Naive thymus-derived CD4-positive, alpha-beta T cell (primary cell): ENCODE data around the gene ANXA4. TPM values are rescaled to one million over a fixed set of nuclear protein-coding genes. Genes with fewer than 3 reads are reported as not detected.

Experiments
- ATAC-seq: fragments of 150-1000 bp; cut with Tn5 transposase; 2 replicates; pipeline ENCODE4 v1.10.0; 2021; ENCODE audit warnings: mild to moderate bottlenecking, moderate library complexity
- CTCF ChIA-PET: fragments of 350-600 bp; sonication (Branson Sonifier 250); formaldehyde crosslinking; loops from one replicate; lab custom pipeline; 2021; ENCODE audit warnings: antibody characterized with exemption; lab: Charles Lee
- POLR2A ChIA-PET: fragments of 350-600 bp; sonication (Branson Sonifier 250); formaldehyde crosslinking; loops from one replicate; lab custom pipeline; 2021; ENCODE audit warnings: antibody characterized with exemption, inconsistent platforms; lab: Charles Lee
- DNase-seq, 9 donors: peaks; one replicate each; pipeline versions ENCODE4 v3.0.0 to v3.0.0-alpha.2; 2020 to 2022; ENCODE audit warnings: mixed read lengths in 1 of 9
- H3K27ac ChIP-seq: one replicate; pipeline ENCODE4 v1.7.0; 2013; ENCODE audit warnings: mild to moderate bottlenecking, low read depth, low read length, moderate library complexity
- H3K27me3 ChIP-seq, 2 donors: one replicate each; pipeline ENCODE4 v1.7.0; 2013; ENCODE audit warnings: low read length in 2 of 2, mild to moderate bottlenecking in 2 of 2, moderate library complexity in 2 of 2; ENCODE audit not compliant: control insufficient read depth in 2 of 2, insufficient read depth in 2 of 2
- H3K36me3 ChIP-seq, 3 experiments: 1 replicate in 2 of 3; 2 replicates in 1 of 3; pipeline ENCODE4 v1.7.0; 2013; ENCODE audit warnings: low read length in 3 of 3, mild to moderate bottlenecking in 3 of 3, moderate library complexity in 1 of 3; ENCODE audit not compliant: insufficient read depth in 3 of 3, control insufficient read depth in 2 of 3
- H3K4me1 ChIP-seq, 2 donors: one replicate each; pipeline ENCODE4 v1.7.0; 2013; ENCODE audit warnings: low read length in 2 of 2, mild to moderate bottlenecking in 2 of 2, moderate library complexity in 1 of 2; ENCODE audit not compliant: control insufficient read depth in 2 of 2, insufficient read depth in 2 of 2
- H3K4me3 ChIP-seq: 2 replicates; pipeline ENCODE4 v1.7.0; 2013; ENCODE audit warnings: mild to moderate bottlenecking, low read length
- H3K9me3 ChIP-seq, 3 experiments: 1 replicate in 2 of 3; 2 replicates in 1 of 3; pipeline ENCODE4 v1.7.0; 2013; ENCODE audit warnings: low read length in 3 of 3; ENCODE audit not compliant: control insufficient read depth in 2 of 3
- H3K27ac Mint-ChIP-seq, 9 donors: one replicate each; pipeline ENCODE4 v1.8.0; 2020 to 2022; ENCODE audit warnings: mixed read lengths in 9 of 9, mild to moderate bottlenecking in 8 of 9, moderate library complexity in 5 of 9, inconsistent platforms in 2 of 9
- H3K27me3 Mint-ChIP-seq, 5 donors: one replicate each; pipeline ENCODE4 v1.8.0; 2021 to 2022; ENCODE audit warnings: mixed read lengths in 5 of 5, mild to moderate bottlenecking in 1 of 5
- H3K36me3 Mint-ChIP-seq, 5 donors: one replicate each; pipeline ENCODE4 v1.8.0; 2020 to 2022; ENCODE audit warnings: mixed read lengths in 5 of 5, mild to moderate bottlenecking in 3 of 5, inconsistent platforms in 1 of 5
- H3K4me1 Mint-ChIP-seq, 7 donors: one replicate each; pipeline ENCODE4 v1.8.0; 2020 to 2022; ENCODE audit warnings: mixed read lengths in 7 of 7, mild to moderate bottlenecking in 3 of 7, inconsistent platforms in 1 of 7
- H3K4me3 Mint-ChIP-seq, 10 donors: one replicate each; pipeline ENCODE4 v1.8.0; 2020 to 2022; ENCODE audit warnings: mild to moderate bottlenecking in 10 of 10, mixed read lengths in 10 of 10, moderate library complexity in 6 of 10, inconsistent platforms in 2 of 10
- H3K9me3 Mint-ChIP-seq, 11 donors: one replicate each; pipeline ENCODE4 v1.8.0; 2020 to 2022; ENCODE audit warnings: mixed read lengths in 11 of 11, mild to moderate bottlenecking in 4 of 11, inconsistent platforms in 1 of 11, moderate library complexity in 1 of 11
- intact Hi-C, 2 donors: fragments of 100-400 bp; cut with micrococcal nuclease; formaldehyde crosslinking; loops; one replicate each; pipeline ENCODE4 v1.15.1; 2023
- polyA plus RNA-seq, 2 donors: library from polyadenylated mRNA; unstranded; fragments of 300-500 nt; fragmentation: Illumina TruSeq; gene quantifications; one replicate each; pipeline ENCODE4 v1.2.3, GENCODE V29; 2021
- total RNA-seq, 6 experiments: library from RNA in 5 of 6; stranded (reverse) in 5 of 6; gene quantifications; 1 replicate in 5 of 6; 2 replicates in 1 of 6; pipeline ENCODE4 v1.2.3 and lab custom pipeline; 2021 to 2026

ANXA4 gene
- total and polyA plus RNA-seq, 7 experiments from 2014 or later: 3.1 to 75.6 (median 11.5) TPM

GRCh38 chr2:69779258-69780001 is 37.5 kb downstream of the ANXA4 start:
- Mint-ChIP-seq H3K4me3 (no peak overlapping the region), H3K27ac (no peak overlapping the region), H3K36me3 (peaks cover 0 to 39% (median 0%) of the 10 kb centered on the region in 5 donors), H3K9me3 (peaks cover 0 to 18% (median 0%) of the 10 kb centered on the region in 11 donors), H3K27me3 (no peaks in the 10 kb centered on the region), H3K4me1 (peaks cover 8 to 39% (median 17%) of the 10 kb centered on the region in 7 donors)
- ChIA-PET POLR2A (no interaction called here), CTCF (interaction anchor here (0.6 kb wide), 1 partner anchor 867 kb away, joined by 3 read pairs; no protein-coding TSS in a partner anchor)
- ATAC-seq (no peak), DNase-seq (no peak)
- Histone ChIP-seq H3K27ac (no peak overlapping the region), H3K4me1 (peaks cover 10 to 13% of the 10 kb centered on the region in 2 donors), H3K9me3 (peaks cover 0 to 4% (median 0%) of the 10 kb centered on the region in 3 experiments), H3K27me3 (no peaks in the 10 kb centered on the region), H3K4me3 (no peak overlapping the region), H3K36me3 (no peaks in the 10 kb centered on the region)
- intact Hi-C loops: no loop called here

DNA sequence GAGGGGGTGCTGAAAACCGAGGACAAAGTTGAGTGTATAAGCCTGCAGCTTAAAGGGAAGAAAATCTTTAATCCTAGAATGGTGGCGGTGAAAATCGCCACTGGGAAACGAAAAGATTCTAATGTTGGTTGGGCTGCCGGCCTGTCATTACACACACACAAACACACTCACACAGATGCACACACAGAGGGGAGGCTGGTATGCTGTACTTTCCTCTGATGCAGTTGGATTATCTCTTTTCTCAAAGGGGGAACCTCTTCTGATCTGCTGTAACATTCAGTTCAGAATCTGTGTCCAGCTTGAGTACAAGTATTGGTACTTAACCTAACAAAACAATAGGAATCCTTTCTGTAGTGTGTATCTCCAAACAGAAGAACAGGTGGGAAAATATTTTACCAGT is 39.0 kb downstream of the ANXA4 start:
- peaks cover 0 to 27% (median 4%) of the 10 kb centered on the region in 7 donors for H3K4me1 Mint-ChIP-seq
- no peak overlapping the region for H3K4me3 Mint-ChIP-seq
- H3K27me3 ChIP-seq: no peaks in the 10 kb centered on the region
- ATAC-seq: no peak
- H3K4me1 ChIP-seq: no peaks in the 10 kb centered on the region
- H3K36me3 ChIP-seq: no peaks in the 10 kb centered on the region
- no peak overlapping the region for H3K4me3 ChIP-seq
- no peak overlapping the region for H3K27ac ChIP-seq
- peaks cover 0 to 4% (median 0%) of the 10 kb centered on the region in 3 experiments for H3K9me3 ChIP-seq
- intact Hi-C loops: no loop called here
- H3K36me3 Mint-ChIP-seq: peaks cover 0 to 40% (median 0%) of the 10 kb centered on the region in 5 donors
- POLR2A ChIA-PET: no interaction called here
- DNase-seq: no peak
- CTCF ChIA-PET: no interaction called here
- peak overlapping the region in 1 of 9 donors; percentile 44 for H3K27ac Mint-ChIP-seq
- no peaks in the 10 kb centered on the region for H3K27me3 Mint-ChIP-seq
- H3K9me3 Mint-ChIP-seq: peaks cover 0 to 13% (median 0%) of the 10 kb centered on the region in 11 donors

DNA sequence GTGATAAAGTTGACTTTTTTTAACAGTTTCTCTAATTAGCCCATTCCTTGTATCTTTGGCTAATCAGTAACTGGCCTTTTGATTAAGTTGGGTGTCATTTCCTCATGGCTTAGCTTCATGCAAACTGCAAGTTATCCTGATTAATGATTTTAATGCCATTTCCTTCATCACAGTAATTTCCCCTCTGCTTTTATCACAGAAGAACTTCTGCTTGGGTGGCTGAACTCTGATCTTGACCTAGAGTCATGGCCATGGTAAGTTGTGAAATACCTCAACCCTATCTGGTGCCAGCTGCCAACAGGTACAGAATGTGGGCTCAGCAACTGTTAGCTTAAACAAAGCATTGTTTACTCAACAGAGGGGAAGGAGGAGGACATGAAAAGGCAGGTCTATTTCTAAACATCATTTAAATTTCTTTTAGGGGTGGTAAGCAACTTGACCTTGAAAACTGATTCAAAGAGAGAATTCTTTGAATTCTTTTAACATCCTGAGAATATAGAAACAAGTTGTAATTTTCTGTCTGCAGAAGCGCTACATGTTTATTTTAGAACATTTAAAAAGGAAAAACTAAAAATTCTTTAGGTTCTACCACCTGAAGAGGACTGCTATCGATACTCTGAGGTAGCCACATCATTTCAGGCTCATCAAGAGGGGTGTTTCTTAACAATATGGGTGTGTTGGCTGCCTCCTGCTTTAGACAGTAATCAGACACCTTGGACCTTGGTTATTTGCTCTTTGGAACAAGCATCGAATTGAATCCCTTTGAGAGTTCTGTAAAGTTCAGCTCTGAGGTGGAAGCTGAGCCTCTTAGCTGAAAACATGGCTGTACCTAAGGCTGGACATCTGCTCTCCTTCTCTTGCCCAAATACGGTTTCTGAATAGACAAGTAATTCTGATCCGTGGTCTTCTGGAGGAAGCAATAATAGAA is 39.7 kb downstream of the ANXA4 start:
- Mint-ChIP-seq H3K9me3 (peaks cover 0 to 7% (median 0%) of the 10 kb centered on the region in 11 donors), H3K4me3 (no peak overlapping the region), H3K27me3 (no peaks in the 10 kb centered on the region), H3K4me1 (peaks cover 0 to 24% (median 0%) of the 10 kb centered on the region in 7 donors), H3K36me3 (peaks cover 0 to 38% (median 3%) of the 10 kb centered on the region in 5 donors), H3K27ac (no peak overlapping the region)
- POLR2A ChIA-PET: no interaction called here
- ATAC-seq (peak; percentile 50), DNase-seq (no peak)
- Histone ChIP-seq H3K4me3 (no peak overlapping the region), H3K27me3 (no peaks in the 10 kb centered on the region), H3K4me1 (no peaks in the 10 kb centered on the region), H3K27ac (no peak overlapping the region), H3K9me3 (no peaks in the 10 kb centered on the region), H3K36me3 (no peaks in the 10 kb centered on the region)
- intact Hi-C loops: no loop called here
- CTCF ChIA-PET: no interaction called here

DNA sequence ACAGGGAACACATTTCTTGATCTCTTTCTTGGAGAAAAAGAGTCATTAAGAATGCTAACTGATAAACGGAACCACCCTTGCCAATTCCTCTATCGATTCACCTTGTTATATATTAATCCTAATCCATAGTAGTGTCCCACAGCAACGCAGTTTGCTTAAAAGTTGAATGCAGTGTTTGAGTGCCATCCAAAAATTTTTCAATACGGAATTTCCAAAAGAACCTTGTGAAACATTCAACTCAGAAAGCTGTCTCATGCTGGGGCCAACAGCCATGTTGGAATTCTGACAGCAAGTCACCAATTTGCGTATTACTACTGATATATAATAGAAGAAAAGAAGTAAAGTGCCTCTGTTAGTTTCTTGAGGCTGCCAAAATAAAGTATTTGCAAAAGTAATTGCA is 42.3 kb downstream of the ANXA4 start:
- POLR2A ChIA-PET: no interaction called here
- CTCF ChIA-PET: no interaction called here

DNA sequence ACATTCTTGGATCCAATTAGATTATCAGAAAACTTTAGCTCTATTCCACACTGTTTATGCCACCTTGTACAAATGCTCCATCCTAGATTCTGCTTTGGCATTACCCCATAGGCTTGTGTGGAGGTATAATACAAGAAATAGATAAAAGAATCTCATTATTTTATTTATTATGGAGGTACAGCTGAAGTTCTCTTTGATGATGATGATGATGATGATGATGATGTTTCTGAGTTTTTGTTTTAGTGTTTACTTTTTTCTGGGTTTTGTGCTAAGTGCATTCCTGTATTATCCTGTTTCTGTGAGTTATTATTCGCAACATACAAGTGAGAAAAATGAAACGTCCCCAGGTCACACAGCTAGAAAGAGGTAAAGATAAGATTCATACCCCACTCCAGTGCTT is 43.4 kb downstream of the ANXA4 start:
- H3K4me3 Mint-ChIP-seq: no peak overlapping the region
- intact Hi-C loops: no loop called here
- Histone ChIP-seq H3K27me3 (no peaks in the 10 kb centered on the region), H3K4me1 (no peaks in the 10 kb centered on the region), H3K36me3 (no peaks in the 10 kb centered on the region), H3K27ac (no peak overlapping the region), H3K4me3 (no peak overlapping the region), H3K9me3 (no peaks in the 10 kb centered on the region)
- H3K27me3 Mint-ChIP-seq: no peaks in the 10 kb centered on the region
- peak overlapping the region in 1 of 9 donors; percentile 1 for H3K27ac Mint-ChIP-seq
- no peak for ATAC-seq
- peaks cover 7 to 27% (median 10%) of the 10 kb centered on the region in 7 donors for H3K4me1 Mint-ChIP-seq
- CTCF ChIA-PET: interaction anchor here (1.6 kb wide), 1 partner anchor 30 kb away, joined by 3 read pairs; no protein-coding TSS in a partner anchor
- no peak for DNase-seq
- peaks cover 0 to 32% (median 11%) of the 10 kb centered on the region in 5 donors for H3K36me3 Mint-ChIP-seq
- POLR2A ChIA-PET: no interaction called here
- no peaks in the 10 kb centered on the region for H3K9me3 Mint-ChIP-seq

More for the DNA sequence above, 42.3 kb downstream of the ANXA4 start:
- ATAC-seq: no peak
- Mint-ChIP-seq H3K4me1 (peaks cover 0 to 23% (median under 1%) of the 10 kb centered on the region in 7 donors), H3K4me3 (no peak overlapping the region), H3K36me3 (peaks cover 0 to 36% (median 10%) of the 10 kb centered on the region in 5 donors), H3K9me3 (no peaks in the 10 kb centered on the region), H3K27me3 (no peaks in the 10 kb centered on the region), H3K27ac (no peak overlapping the region)
- no peaks in the 10 kb centered on the region for H3K36me3 ChIP-seq
- intact Hi-C loops: no loop called here
- H3K4me3 ChIP-seq: no peak overlapping the region
- H3K9me3 ChIP-seq: no peaks in the 10 kb centered on the region
- no peaks in the 10 kb centered on the region for H3K27me3 ChIP-seq
- H3K4me1 ChIP-seq: no peaks in the 10 kb centered on the region
- H3K27ac ChIP-seq: no peak overlapping the region
- DNase-seq: no peak

- Histone ChIP-seq H3K36me3 (no peaks in the 10 kb centered on the region), H3K27me3 (no peaks in the 10 kb centered on the region), H3K27ac (no peak overlapping the region), H3K4me3 (no peak overlapping the region), H3K4me1 (no peaks in the 10 kb centered on the region), H3K9me3 (no peaks in the 10 kb centered on the region)
- no peaks in the 10 kb centered on the region for H3K9me3 Mint-ChIP-seq
- H3K27ac Mint-ChIP-seq: no peak overlapping the region
- H3K4me3 Mint-ChIP-seq: no peak overlapping the region
- ChIA-PET CTCF (interaction anchor here (1.6 kb wide), 1 partner anchor 29 kb away, joined by 3 read pairs; no protein-coding TSS in a partner anchor), POLR2A (no interaction called here)
- H3K4me1 Mint-ChIP-seq: peaks cover 7 to 20% (median 10%) of the 10 kb centered on the region in 7 donors
- intact Hi-C loops: no loop called here
- no peak for DNase-seq
- H3K27me3 Mint-ChIP-seq: no peaks in the 10 kb centered on the region
- H3K36me3 Mint-ChIP-seq: peaks cover 0 to 29% (median 11%) of the 10 kb centered on the region in 5 donors
- no peak for ATAC-seq
Observed at GRCh38 chr2:69786052-69786560, 44.2 kb downstream of the ANXA4 start.
